GM18508 (cell line): Measurements from ENCODE around the gene ZSCAN2.

Experiments used
- ATAC-seq: cut with Tn5 transposase; IDR thresholded peaks from one replicate; pipeline ENCODE4 v1.9.1; 2021; ENCODE audit warnings: moderate number of reproducible peaks; ENCODE audit not compliant: insufficient read depth, unreplicated experiment

ZSCAN2 gene

DNA sequence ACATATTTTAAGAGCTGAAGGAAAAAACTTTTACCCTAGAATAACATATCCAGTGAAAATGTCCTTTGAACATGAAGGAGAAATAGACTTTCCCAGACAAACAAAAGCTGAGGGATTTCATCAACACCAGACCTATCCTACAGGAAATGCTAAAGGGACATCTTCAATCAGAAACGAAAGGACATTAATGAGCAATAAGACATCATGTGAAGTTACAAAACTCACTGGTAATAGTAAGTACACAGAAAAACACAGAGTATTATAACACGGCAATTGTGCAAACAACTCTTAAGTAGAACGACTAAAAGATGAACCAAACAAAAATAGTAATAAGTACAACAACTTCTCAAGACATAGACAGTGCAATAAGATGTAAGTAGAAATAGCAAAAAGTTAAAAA lies 3.5 kb upstream of the ZSCAN2 start:
- no peak for ATAC-seq

DNA sequence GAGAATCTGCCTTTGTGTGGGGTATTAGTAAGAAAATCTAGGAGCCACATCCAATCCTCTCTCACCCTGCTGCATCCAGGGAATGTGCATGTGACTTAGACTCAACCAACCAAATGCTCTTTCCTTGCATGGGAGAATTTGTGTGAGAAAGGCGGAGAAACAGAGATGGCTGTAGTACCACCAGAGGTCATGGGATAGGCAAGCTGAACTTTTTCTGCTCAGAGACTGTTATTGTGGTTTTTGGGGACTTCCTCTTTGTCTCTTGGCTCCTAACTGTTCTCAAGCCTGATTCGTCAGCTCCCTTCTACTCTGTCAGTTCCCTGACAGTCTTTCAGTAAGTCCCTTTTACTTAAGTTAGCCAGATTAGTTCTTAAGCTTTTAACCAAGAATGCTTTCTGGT lies 2.6 kb upstream of the ZSCAN2 start:
- no peak for ATAC-seq

DNA sequence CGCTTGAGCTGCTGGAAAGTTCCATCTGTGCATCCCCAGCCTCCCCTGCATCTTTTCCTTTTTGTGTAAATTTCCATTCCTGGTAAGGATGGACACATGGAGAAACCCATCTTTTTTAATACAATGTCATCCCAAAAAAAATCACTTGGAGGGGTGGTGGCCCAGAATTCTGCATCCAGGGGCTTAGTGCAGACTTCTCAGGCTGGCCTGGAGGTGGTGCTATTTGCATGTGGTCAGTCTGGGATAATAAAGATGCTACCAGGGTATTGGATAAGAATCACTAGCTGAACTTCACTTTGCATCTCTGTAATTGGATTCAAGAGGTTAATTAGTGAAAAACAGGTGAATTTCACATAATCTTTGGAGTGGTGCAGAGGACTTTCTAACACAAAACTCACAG lies 1.8 kb upstream of the ZSCAN2 start:
- no peak for ATAC-seq

DNA sequence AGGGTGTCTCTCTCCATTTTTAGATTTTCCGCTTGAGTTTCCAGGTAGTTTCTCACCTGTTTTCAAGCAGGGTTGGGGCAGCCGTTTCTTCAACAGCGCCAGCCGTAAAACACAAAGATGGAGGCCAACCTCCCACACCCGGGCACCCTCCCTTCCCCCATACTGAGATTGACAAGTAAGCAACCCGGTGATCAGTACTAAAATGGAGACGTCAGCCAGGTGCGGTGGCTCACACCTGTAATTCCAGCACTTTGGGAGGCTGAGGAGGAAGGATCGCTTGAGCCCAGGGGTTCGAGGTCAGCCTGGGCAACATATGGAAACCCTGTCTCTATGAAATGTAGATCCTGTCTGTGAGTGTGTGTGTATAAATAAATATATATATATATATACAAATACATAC lies 903 bp upstream of the ZSCAN2 start:
- ATAC-seq, result no peak

DNA sequence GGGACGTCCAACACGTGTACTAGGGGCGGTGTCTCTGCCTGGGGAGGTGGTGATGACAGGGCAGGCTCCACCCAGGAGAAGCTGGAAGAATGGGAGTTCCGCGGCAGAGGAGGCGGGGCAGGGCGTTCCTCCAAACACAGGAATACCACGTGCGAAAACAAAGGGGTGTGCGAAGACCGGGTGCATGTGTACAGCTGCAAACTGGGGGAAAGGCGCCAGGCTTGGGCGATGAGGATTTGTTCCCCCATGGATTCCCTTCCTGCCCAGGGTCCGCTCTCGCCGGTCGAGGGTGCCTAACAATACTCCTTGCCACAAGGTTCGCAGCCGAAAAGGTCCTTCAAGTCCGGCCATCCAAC lies 500 bp upstream of the ZSCAN2 start:
- ATAC-seq, result peak; percentile 4

DNA sequence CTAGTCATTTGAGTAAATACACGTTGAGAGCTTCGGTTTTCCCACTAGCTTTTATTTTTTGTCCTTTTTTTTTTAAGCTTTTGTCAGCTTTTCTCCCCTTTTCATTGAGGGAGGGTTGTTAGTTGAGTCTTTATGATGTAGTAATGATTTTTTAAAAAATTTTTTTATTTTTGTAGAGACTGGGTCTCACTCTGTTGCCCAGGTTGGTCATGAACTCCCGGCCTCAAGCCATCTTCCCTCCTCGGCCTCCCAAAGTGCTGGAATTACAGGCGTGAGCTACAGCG lies 688 bp downstream of the ZSCAN2 start:
- no peak for ATAC-seq

DNA sequence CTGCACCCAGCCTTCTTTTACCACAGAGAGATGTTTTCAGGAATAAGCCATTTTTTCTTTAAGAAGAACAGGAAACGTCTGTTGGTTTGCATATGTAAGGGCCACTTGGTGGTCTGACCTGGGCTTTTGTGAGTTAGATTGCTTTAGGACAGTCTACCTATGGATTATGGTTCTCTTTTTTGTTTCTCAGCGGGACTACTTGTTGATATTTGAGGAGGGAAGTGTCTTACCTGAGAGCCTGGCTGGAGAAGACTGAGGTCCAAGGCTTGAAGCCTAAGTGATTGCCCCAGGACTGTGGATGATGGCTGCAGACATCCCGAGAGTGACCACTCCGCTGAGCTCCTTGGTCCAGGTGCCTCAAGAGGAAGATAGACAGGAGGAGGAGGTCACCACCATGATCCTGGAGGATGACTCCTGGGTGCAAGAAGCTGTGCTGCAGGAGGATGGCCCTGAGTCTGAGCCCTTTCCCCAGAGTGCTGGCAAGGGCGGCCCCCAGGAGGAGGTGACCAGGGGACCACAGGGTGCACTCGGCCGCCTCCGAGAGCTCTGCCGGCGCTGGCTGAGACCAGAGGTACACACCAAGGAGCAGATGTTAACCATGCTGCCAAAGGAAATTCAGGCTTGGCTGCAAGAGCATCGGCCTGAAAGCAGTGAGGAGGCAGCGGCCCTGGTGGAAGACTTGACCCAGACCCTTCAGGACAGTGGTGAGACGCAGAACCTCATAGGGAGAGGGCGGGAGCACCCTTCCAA lies 3.0 kb downstream of the ZSCAN2 start:
- no peak for ATAC-seq

DNA sequence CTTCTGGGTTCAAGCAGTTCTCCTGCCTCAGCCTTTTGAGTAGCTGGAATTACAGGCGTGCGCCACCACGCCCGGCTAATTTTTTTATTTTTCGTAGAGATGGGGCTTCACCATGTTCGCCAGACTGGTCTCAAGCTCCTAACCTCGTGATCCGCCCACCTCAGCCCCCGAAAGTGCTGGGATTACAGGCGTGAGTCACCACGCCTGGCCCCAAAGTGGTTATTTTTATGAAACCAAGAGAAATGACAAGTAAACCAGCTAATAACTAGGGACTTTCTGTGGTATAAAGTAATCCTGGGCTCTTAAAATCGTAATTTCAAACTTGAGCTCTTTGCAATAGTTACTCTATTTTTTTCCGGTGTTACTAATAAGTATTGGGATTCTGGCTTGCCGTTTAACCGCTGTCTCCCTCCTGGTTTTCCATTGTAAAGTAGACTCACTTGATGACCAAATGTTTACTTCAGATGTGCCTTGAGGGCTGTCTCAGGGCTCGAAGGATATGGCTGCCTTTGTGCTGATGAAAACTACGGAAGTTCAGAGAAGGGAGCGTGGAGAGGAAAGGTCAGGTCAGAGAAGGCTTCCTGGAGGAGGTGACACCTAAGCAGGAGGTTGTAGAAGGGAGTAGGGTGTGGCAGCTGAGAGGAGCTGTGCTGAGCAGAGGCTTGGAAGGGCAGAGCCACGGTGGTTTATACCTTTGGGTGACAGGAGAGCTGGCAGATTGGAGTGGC lies 4.2 kb downstream of the ZSCAN2 start:
- no peak for ATAC-seq

DNA sequence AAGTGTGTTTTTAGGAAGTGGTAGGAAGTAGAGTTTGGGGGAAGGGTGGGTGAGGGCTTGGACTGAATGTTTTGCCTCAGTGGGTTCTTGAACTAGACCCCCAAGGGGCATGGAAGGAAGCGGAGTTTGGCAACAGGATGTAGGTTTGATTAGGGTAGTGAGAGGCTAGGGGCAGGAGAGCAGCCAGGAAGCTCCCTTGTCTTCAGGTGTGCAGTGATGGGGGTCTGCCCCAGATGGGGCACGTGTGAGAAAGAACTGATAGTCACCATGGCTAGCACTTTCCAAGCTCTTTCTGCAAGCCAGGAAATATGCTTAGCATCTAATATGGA lies 4.7 kb downstream of the ZSCAN2 start:
- no peak for ATAC-seq

DNA sequence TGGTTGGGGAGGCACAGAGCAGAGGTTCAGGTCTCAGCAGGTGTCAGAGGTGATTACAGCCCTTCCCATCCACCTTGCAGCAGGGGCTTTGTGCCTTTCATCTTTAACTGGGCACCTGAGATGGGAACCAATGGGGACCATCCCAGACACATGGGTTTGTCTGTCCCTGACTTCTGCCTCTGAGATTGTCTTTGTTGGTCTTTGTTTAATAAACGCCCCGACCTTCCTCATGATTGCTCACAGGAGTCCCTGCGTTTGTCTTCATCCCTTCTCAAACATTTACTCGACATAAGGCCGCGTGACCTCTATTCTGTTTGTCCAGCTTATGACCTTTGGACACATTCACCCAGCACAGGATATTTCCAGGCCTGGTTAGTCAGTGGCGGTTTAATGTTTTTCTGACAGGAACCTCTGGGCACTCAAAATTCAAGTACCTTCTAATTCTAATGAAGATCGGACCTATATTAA lies 5.9 kb downstream of the ZSCAN2 start:
- ATAC-seq, result no peak

DNA sequence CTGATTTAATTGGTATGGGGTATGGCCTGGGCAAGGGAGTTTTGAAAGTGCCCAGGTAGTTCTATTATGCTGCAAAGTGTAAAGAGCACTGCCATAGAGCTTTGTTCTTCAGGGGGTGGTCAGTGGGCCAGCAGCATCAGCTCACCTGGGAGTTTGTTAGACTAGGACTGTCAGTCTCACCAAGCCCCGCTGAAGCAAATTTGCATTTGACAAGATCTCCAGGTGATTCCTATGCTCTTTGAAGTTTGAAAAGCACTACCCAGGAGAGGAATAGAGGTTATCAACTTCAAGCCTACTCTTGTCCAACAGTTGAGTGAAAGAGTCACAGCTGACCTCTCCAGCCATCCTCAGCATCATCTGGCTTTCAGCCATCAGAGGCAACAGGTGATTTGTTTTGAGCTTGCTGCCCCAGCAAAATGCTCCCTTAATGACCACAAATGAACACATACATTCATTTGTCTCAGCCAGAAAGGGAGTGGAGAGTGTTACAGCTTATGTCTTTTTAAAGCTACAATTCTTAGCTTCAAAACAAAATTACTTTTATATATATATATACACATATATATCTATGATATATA lies 8.0 kb downstream of the ZSCAN2 start:
- no peak for ATAC-seq

DNA sequence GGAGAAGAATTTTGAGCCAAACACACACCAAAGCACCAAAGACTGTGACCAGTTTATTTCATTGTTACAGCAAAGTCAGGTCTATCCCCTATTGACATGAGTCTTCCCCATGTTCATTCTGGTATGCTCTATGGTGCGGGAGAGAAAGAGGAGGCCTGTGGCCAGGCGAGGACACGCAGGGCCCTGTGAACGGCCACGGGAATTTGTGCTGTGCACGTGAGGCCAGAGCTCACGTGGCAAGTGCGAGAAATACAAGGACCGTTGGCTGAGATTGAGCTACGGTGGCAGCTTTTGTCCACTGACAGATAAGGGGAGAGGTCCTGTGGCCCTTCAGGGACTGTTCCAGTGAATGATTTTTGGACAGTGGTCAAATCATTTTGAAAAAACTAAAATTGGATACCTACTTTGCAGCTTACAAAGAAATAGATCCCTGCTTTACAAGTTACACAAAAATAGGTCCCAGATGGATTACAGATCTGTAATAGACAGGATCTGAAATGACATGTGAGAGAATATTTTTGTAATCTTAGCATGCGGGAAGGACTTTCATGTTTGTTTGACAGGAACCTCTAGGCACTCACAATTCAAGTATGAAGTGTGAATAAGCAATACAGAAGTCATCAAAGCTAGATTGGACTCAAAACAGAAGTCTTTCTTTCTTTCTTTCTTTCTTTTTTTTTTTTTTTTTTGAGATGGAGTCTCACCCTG lies 9.2 kb downstream of the ZSCAN2 start:
- no peak for ATAC-seq

DNA sequence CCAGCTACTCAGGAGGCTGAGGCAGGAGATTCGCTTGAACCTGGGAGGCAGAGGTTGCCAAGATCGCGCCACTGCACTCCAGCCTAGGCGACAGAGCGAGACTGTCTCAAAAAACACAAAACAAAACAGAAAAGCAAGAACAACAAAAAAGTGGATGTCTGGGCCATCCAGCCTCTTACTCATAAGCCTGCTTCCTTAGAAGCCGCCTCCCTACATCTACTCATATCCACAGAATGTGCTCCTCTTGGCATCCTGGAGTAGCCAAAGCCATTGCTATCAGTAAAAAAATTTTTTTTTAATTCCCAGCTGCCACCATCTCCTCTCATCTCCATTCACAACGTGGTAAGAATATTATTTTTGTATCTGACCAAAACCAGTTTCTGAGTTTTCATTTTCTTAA lies 10.8 kb downstream of the ZSCAN2 start:
- no peak for ATAC-seq

DNA sequence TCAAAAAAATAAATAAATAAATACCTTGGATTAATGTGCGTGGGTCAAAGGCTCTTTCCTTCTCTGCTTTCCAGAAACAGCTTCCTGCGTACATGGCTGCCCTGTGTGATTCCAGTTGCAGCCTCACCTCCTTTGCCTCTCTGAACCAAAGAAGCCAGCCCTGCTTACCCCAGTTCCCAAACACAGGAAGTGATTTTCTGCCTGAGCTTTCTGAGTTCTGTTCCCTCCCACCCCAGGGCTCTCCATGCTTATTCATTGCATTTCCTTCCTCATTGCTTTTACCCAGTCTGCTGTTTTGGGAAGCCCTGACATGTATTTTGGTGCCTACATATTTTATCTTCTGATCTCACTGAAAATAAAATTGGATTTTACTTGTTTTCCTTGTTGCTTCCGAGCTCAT lies 15.4 kb downstream of the ZSCAN2 start:
- ATAC-seq, result no peak

DNA sequence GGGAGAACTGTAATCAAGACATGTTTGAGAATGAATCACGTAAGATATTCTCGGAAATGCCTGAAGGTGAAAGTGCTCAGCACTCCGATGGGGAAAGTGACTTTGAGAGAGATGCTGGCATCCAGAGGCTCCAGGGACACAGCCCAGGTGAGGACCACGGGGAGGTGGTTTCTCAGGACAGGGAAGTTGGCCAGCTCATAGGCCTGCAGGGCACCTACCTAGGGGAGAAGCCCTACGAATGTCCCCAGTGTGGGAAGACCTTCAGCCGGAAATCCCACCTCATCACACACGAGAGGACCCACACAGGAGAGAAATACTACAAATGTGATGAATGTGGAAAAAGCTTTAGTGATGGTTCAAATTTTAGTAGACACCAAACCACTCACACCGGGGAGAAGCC lies 19.8 kb downstream of the ZSCAN2 start:
- ATAC-seq, result no peak

DNA sequence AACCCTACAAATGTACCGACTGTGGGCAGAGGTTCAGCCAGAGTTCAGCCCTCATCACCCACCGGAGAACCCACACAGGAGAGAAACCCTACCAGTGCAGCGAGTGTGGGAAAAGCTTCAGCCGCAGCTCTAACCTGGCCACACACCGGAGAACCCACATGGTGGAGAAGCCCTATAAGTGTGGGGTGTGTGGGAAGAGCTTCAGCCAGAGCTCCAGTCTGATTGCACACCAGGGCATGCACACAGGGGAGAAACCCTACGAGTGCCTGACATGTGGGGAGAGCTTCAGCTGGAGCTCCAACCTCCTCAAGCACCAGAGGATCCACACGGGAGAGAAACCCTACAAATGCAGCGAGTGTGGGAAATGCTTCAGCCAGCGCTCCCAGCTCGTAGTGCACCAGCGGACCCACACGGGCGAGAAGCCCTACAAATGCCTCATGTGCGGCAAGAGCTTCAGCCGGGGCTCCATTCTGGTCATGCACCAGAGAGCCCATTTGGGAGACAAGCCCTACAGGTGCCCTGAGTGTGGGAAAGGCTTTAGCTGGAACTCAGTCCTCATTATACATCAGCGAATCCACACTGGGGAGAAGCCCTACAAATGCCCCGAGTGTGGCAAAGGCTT lies 20.7 kb downstream of the ZSCAN2 start:
- ATAC-seq, result no peak

DNA sequence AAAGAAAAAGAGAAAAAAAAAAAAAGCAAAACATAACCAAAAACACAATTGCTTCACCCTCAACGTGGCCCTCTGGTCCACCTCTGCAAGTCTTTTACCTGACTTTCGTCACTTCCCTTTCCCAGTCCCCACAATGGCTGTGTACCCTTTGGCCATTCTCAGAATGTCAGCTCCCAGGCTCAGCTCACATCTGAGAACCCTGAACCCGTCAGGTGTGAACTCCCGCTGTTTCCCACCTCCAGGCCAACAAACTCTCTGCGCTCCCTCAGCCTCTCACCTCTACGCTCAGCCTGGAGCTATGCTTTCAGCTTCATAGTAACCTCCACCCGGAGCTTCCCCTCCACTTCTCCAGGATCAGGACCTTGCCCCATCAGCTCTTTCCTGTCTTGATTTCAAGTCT lies 23.6 kb downstream of the ZSCAN2 start:
- no peak for ATAC-seq

DNA sequence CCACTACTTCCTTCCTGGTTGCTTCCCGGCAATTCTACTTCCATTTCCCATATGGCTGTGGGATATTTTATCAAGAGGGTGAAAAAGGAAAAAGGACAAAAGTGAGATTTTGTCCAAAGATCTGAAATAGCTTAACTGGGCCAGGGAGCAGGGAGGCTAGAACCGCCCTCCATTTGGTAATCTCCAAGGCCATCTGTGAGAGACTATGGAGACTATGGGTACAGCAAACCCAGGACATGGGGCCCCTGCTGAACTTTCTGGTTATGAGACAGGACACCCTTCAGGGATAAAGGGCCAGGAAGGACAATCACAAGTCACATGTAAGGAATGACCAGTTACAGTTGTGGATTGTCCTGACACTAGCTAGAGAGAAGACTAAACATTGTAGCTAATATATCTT lies 24.3 kb downstream of the ZSCAN2 start:
- no peak for ATAC-seq

DNA sequence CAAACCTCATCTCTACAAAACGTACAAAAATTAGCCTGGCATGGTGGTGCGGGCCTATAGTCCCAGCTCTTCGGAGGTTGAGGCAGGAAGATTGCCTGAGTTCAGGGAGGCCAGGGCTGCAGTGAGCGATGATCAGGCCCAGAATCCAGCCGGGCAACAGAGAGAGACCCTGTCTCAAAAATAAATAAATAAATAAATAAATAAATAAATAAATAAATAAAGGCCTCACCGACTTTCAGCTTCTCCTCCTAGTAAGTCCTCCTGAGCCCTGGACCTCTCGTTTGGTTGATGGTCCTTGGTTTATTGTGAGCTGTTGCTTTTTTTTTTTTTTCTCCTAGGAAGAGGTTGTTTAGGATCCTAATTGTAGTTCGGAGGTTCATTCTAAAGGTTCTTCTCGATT lies 28.2 kb downstream of the ZSCAN2 start:
- ATAC-seq, result no peak

DNA sequence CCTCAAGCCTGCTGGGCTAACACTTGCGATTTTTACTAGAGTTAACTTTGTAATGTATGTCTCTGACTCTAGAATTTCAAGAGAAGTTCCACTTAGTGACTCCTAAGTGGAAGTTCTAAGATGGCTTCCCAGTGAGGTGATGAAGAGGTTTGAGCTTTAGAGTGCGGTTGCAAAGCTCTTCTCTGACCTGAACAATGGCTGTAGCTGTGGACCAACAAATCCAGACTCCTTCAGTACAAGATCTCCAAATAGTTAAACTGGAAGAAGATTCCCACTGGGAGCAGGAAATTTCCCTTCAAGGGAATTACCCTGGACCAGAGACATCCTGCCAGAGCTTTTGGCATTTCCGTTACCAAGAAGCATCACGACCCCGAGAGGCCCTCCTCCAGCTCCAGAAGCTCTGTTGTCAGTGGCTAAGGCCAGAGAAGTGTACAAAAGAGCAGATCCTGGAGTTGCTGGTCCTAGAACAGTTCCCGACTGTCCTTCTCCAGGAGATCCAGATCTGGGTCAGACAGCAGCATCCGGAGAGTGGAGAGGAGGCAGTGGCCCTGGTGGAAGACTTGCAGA lies 31.0 kb downstream of the ZSCAN2 start:
- ATAC-seq, result no peak
